Esophagus squamous epithelium (tissue), 5 donors: ENCODE measurements around the gene NFKBIE. TPM values are rescaled to one million over a fixed set of nuclear protein-coding genes. Genes with fewer than 3 reads are reported as not detected.

Experiments
- DNase-seq: peaks from one replicate; lab custom pipeline; 2025; lab: John Stamatoyannopoulos, UW
- H3K27ac ChIP-seq, 4 donors: fragments of 200-600 bp; sonication (generic); one replicate each; pipeline ENCODE4 v1.5.1; 2016 to 2019; ENCODE audit warnings: mild to moderate bottlenecking in 1 of 4
- H3K27me3 ChIP-seq, 4 donors: fragments of 200-600 bp; sonication (generic); 1 replicate in 3 of 4; 2 replicates in 1 of 4; pipeline versions ENCODE4 v1.5.1 to v1.6.0; 2017 to 2021; ENCODE audit warnings: antibody characterized with exemption in 1 of 4
- H3K36me3 ChIP-seq, 3 donors: fragments of 200-600 bp; sonication (generic); one replicate each; pipeline ENCODE4 v1.5.1; 2016 to 2019
- H3K4me1 ChIP-seq, 3 donors: fragments of 200-600 bp; sonication (generic); one replicate each; pipeline ENCODE4 v1.5.1; 2017 to 2019
- H3K4me3 ChIP-seq, 4 donors: fragments of 200-600 bp; sonication (generic); 1 replicate in 3 of 4; 2 replicates in 1 of 4; pipeline ENCODE4 v1.5.1; 2016 to 2019; ENCODE audit warnings: mild to moderate bottlenecking in 2 of 4, moderate library complexity in 1 of 4
- H3K9me3 ChIP-seq, 3 donors: fragments of 200-600 bp; sonication (generic); one replicate each; pipeline ENCODE4 v1.5.1; 2016 to 2019
- CTCF ChIP-seq, 6 experiments: fragments of 450-650 bp in 4 of 6; fragments of 200-600 bp in 2 of 6; sonication (generic) in 2 of 6; IDR thresholded peaks; one replicate each; pipeline ENCODE4 v1.5.1; 2016 to 2019; ENCODE audit warnings: antibody characterized with exemption in 6 of 6, mild to moderate bottlenecking in 4 of 6, moderate library complexity in 4 of 6
- POLR2A ChIP-seq, 4 donors: fragments of 450-650 bp; IDR thresholded peaks; one replicate each; pipeline ENCODE4 v1.6.1; 2017; ENCODE audit warnings: antibody characterized with exemption in 4 of 4, mild to moderate bottlenecking in 4 of 4, moderate library complexity in 3 of 4
- WGBS, 2 donors: methylation state at CpG; one replicate each; pipeline ENCODE4 v1.1.5; 2018; 5-methylcytosine and 5-hydroxymethylcytosine counted together
- intact Hi-C: fragments of 100-400 bp; cut with DNase I; formaldehyde crosslinking; loops from one replicate; pipeline ENCODE4 v1.15.0; 2022
- total RNA-seq, 4 donors: library from RNA; depleted of rRNA; stranded (reverse); fragments of >200 nt; gene quantifications; one replicate each; pipeline ENCODE4 v1.1.0, GENCODE V29; 2016
- donor health status: DM: yes; HTN: yes; CAD: no.

The NFKBIE gene
- total RNA-seq, 4 donors from 2014 or later, result 8.6 to 11.2 (median 10.2) TPM

- Histone ChIP-seq H3K27me3 (peaks cover 0 to 54% (median 6%) of the 10 kb centered on the region in 4 donors), H3K4me1 (peaks cover 7 to 16% (median 11%) of the 10 kb centered on the region in 3 donors), H3K4me3 (peak overlapping the region in 2 of 4 donors; percentile 49 to 67), H3K9me3 (no peaks in the 10 kb centered on the region), H3K27ac (no peak overlapping the region), H3K36me3 (peaks cover 13 to 33% (median 24%) of the 10 kb centered on the region in 3 donors)
- no peak for DNase-seq
- TF ChIP-seq POLR2A (IDR thresholded peaks at IDR 0.05), result no peak
- no peak for TF ChIP-seq CTCF (IDR thresholded peaks at IDR 0.05)
- intact Hi-C loops, result no loop called here
- WGBS, 2 donors, result 29 to 60% methylated on average over 15 to 16 of the region's 20 CpGs
These were observed 32.9 kb upstream of the NFKBIE start for GRCh38 chr6:44298055-44298803.

GRCh38 chr6:44297063-44298038, 32.0 kb upstream of the NFKBIE start:
- no peak for DNase-seq
- intact Hi-C loops, result no loop called here
- H3K4me3 ChIP-seq, result peak overlapping the region; percentile 16 to 67 (median 41)
- TF ChIP-seq POLR2A (IDR thresholded peaks at IDR 0.05) (no peak), CTCF (IDR thresholded peaks at IDR 0.05) (no peak)
- peaks cover 7 to 16% (median 11%) of the 10 kb centered on the region in 3 donors for H3K4me1 ChIP-seq
- H3K27me3 ChIP-seq, result peaks cover 0 to 62% (median 6%) of the 10 kb centered on the region in 4 donors
- H3K36me3 ChIP-seq, result peaks cover 4 to 24% (median 20%) of the 10 kb centered on the region in 3 donors
- no peaks in the 10 kb centered on the region for H3K9me3 ChIP-seq
- 3% methylated on average over 11 of the region's 86 CpGs; no CpG with 5 or more reads in 1 of the 2 donors for WGBS, 2 donors
- H3K27ac ChIP-seq, result no peak overlapping the region

GRCh38 chr6:44294832-44295791, 29.8 kb upstream of the NFKBIE start:
- H3K4me3 ChIP-seq, result no peak overlapping the region
- no peak overlapping the region for H3K27ac ChIP-seq
- peaks cover 7 to 16% (median 11%) of the 10 kb centered on the region in 3 donors for H3K4me1 ChIP-seq
- TF ChIP-seq CTCF (IDR thresholded peaks at IDR 0.05) (no peak), POLR2A (IDR thresholded peaks at IDR 0.05) (no peak)
- 65 to 74% methylated on average over 5 to 7 of the region's 7 CpGs for WGBS, 2 donors
- intact Hi-C loops, result no loop called here
- H3K9me3 ChIP-seq, result no peaks in the 10 kb centered on the region
- no peak for DNase-seq
- H3K27me3 ChIP-seq, result peaks cover 0 to 85% (median 6%) of the 10 kb centered on the region in 4 donors
- H3K36me3 ChIP-seq, result peaks cover 0 to 2% (median under 1%) of the 10 kb centered on the region in 3 donors

- no peak overlapping the region for H3K4me3 ChIP-seq
- H3K9me3 ChIP-seq, result no peaks in the 10 kb centered on the region
- peaks cover 7 to 10% (median 9%) of the 10 kb centered on the region in 3 donors for H3K4me1 ChIP-seq
- no peak for TF ChIP-seq POLR2A (IDR thresholded peaks at IDR 0.05)
- TF ChIP-seq CTCF (IDR thresholded peaks at IDR 0.05), result no peak
- WGBS, 2 donors, result 71 to 74% methylated on average over 2 to 4 of the region's 4 CpGs
- H3K27me3 ChIP-seq, result peaks cover 0 to 98% (median 6%) of the 10 kb centered on the region in 4 donors
- H3K27ac ChIP-seq, result no peak overlapping the region
- DNase-seq, result no peak
- no peaks in the 10 kb centered on the region for H3K36me3 ChIP-seq
- intact Hi-C loops, result no loop called here
These were observed 27.5 kb upstream of the NFKBIE start for GRCh38 chr6:44292661-44293365.
